Thoracic aorta (tissue), 2 donors: ENCODE data around the gene MFAP5. TPM values are rescaled to one million over a fixed set of nuclear protein-coding genes. Genes with fewer than 3 reads are reported as not detected.
"Not testable (repeated sequence)": the region's sequence is repeated elsewhere in the genome, so short reads cannot be mapped to it uniquely, and the experiment has no call there.

ENCODE experiments used
- ATAC-seq: fragments of 150-250 bp; one replicate; pipeline ENCODE4 v1.8.0; 2017; ENCODE audit warnings: low read depth; ENCODE audit not compliant: insufficient number of reproducible peaks, low FRiP score
- DNase-seq: peaks from one replicate; pipeline ENCODE4 v3.0.0-alpha.2; 2020; ENCODE audit warnings: low spot score
- H3K27ac ChIP-seq, 2 donors: fragments of 200-600 bp; sonication (generic); 1 replicate in 1 of 2; 2 replicates in 1 of 2; pipeline ENCODE4 v1.5.1; 2016; ENCODE audit warnings: mild to moderate bottlenecking in 2 of 2, moderate library complexity in 2 of 2
- H3K27me3 ChIP-seq: fragments of 200-600 bp; sonication (generic); replicated peaks from 2 replicates; pipeline ENCODE4 v1.6.0; 2016; ENCODE audit warnings: mild to moderate bottlenecking; ENCODE audit not compliant: insufficient read depth
- H3K36me3 ChIP-seq: fragments of 200-600 bp; sonication (generic); one replicate; pipeline ENCODE4 v1.5.1; 2016
- H3K4me1 ChIP-seq, 2 donors: fragments of 200-600 bp; sonication (generic); 1 replicate in 1 of 2; 2 replicates in 1 of 2; pipeline versions ENCODE4 v1.5.1 to v1.6.0; 2016; ENCODE audit warnings: low read depth in 2 of 2, mild to moderate bottlenecking in 1 of 2; ENCODE audit not compliant: control insufficient read depth in 1 of 2
- H3K4me3 ChIP-seq: fragments of 200-600 bp; sonication (generic); 2 replicates; pipeline ENCODE4 v1.5.1; 2016; ENCODE audit warnings: mild to moderate bottlenecking
- H3K9me3 ChIP-seq: fragments of 200-600 bp; sonication (generic); 2 replicates; pipeline ENCODE4 v1.5.1; 2016
- CTCF ChIP-seq: fragments of 200-600 bp; sonication (generic); IDR thresholded peaks from one replicate; pipeline ENCODE4 v1.5.1; 2019; ENCODE audit warnings: antibody characterized with exemption
- total RNA-seq, 2 donors: library from RNA; depleted of rRNA; stranded (reverse); fragments of >200 nt; gene quantifications; one replicate each; pipeline versions ENCODE4 v1.1.0 to v1.2.3, GENCODE V29; 2016

The MFAP5 gene
- total RNA-seq, 2 donors from 2014 or later = 158 to 186 TPM

GRCh38 chr12:8630131-8630530 is 32.5 kb downstream of the MFAP5 start:
- no peak for ATAC-seq
- no peak for DNase-seq
- peaks cover 9 to 20% of the 10 kb centered on the region in 2 donors for H3K4me1 ChIP-seq
- no peak for TF ChIP-seq CTCF
- H3K27ac ChIP-seq = peak overlapping the region; percentile 50 to 52
- no peaks in the 10 kb centered on the region for H3K36me3 ChIP-seq
- H3K4me3 ChIP-seq = no peak overlapping the region
- H3K27me3 ChIP-seq = no peaks in the 10 kb centered on the region
- no peaks in the 10 kb centered on the region for H3K9me3 ChIP-seq

DNA sequence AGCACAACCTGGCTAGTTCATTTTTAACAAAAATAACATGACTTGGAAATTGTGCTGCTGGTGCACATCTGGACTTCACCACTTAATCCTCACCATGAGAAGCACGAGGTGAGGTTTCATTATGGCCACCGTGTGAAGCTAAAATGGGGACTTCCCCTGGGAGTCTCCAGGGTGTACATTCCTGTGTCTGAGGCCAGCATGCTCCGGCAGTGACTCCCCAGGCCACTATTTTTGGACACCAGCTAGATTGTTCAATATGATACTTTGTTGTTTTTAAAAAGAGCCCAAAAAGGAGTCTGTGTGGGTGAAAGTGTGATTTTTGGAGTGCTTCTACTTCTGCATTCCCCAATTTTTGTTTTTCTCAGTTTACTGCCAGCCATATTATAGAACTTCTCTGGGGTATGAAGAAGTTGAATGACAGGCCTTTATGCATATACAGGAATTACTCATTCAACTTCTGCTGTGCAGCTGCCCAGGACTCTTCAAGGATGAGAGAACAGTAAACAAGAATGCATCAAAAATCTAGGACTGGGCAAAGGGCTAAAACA is 33.1 kb downstream of the MFAP5 start:
- H3K27ac ChIP-seq = peak overlapping the region; percentile 50 to 52
- H3K27me3 ChIP-seq = no peaks in the 10 kb centered on the region
- ATAC-seq (peak; percentile 76), DNase-seq (no peak)
- H3K36me3 ChIP-seq = no peaks in the 10 kb centered on the region
- TF ChIP-seq CTCF = no peak
- no peaks in the 10 kb centered on the region for H3K9me3 ChIP-seq
- H3K4me3 ChIP-seq = peak overlapping the region; percentile 10
- peaks cover 9 to 20% of the 10 kb centered on the region in 2 donors for H3K4me1 ChIP-seq

GRCh38 chr12:8628731-8629130 is 33.9 kb downstream of the MFAP5 start:
- ATAC-seq (no peak), DNase-seq (no peak)
- Histone ChIP-seq H3K27ac (peak overlapping the region; percentile 50 to 52), H3K4me3 (no peak overlapping the region), H3K36me3 (no peaks in the 10 kb centered on the region), H3K27me3 (no peaks in the 10 kb centered on the region), H3K9me3 (no peaks in the 10 kb centered on the region), H3K4me1 (peaks cover 9 to 20% of the 10 kb centered on the region in 2 donors)
- TF ChIP-seq CTCF = no peak

DNA sequence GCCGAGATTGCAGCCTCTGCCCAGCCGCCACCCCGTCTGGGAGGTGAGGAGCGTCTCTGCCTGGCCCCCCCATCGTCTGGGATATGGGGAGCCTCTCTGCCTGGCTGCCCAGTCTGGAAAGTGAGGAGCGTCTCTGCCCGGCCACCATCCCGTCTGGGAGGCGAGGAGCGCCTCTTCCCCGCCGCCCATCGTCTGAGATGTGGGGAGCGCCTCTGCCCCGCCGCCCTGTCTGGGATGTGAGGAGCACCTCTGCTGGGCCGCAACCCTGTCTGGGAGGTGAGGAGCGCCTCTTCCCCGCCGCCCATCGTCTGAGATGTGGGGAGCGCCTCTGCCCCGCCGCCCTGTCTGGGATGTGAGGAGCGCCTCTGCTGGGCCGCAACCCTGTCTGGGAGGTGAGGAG is 37.9 kb downstream of the MFAP5 start:
- ATAC-seq, DNase-seq, H3K27ac ChIP-seq, H3K36me3 ChIP-seq, H3K9me3 ChIP-seq, H3K4me3 ChIP-seq, H3K27me3 ChIP-seq: not testable (repeated sequence)
- peaks cover 7 to 14% of the 10 kb centered on the region in 2 donors for H3K4me1 ChIP-seq

- Histone ChIP-seq H3K36me3 (no peaks in the 10 kb centered on the region), H3K9me3 (no peaks in the 10 kb centered on the region), H3K27me3 (no peaks in the 10 kb centered on the region), H3K4me3 (no peak overlapping the region), H3K4me1 (peaks cover 4 to 7% of the 10 kb centered on the region in 2 donors), H3K27ac (no peak overlapping the region)
- no peak for TF ChIP-seq CTCF
- DNase-seq (no peak), ATAC-seq (no peak)
Observed at GRCh38 chr12:8622646-8623045, 40.0 kb downstream of the MFAP5 start.

- ATAC-seq (no peak), DNase-seq (no peak)
- Histone ChIP-seq H3K27me3 (no peaks in the 10 kb centered on the region), H3K4me3 (no peak overlapping the region), H3K27ac (no peak overlapping the region), H3K36me3 (no peaks in the 10 kb centered on the region), H3K9me3 (no peaks in the 10 kb centered on the region), H3K4me1 (peaks cover 4 to 7% of the 10 kb centered on the region in 2 donors)
- no peak for TF ChIP-seq CTCF
Observed at GRCh38 chr12:8615206-8615605, 47.4 kb downstream of the MFAP5 start.

DNA sequence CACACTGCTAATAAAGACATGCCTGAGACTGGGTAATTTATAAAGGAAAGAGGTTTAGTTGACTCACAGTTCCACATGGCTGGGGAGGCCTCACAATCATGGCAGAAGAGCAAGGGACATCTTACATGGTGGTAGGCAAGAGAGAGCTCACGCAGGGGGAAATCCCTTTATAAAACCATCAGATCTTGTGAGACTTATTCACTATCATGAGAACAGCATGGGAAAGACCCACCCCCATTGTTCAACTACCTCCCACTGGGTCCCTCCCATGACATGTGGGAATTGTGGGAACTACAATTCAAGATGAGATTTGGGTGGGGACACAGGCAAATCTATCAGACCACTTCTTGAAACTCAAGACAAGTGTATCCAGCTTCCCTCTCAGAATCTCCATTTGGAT is 48.7 kb downstream of the MFAP5 start:
- not testable (repeated sequence) for DNase-seq, H3K4me1 ChIP-seq, H3K27ac ChIP-seq, H3K9me3 ChIP-seq, H3K36me3 ChIP-seq, H3K27me3 ChIP-seq, ATAC-seq, H3K4me3 ChIP-seq
